Measurements from ENCODE around the gene SLC2A6.

Gene SLC2A6

GRCh38 chr9:133459476-133460404 is 19.2 kb downstream of the SLC2A6 start, which contains the start of gene CACFD1:
Gene CACFD1, plus strand, starts transcription at chr9:133459978. Its CDS starts 89 bp downstream, at chr9:133460067.
- peak within 1 kb of the TSS; percentile 81 for H3K27ac ChIP-seq

GRCh38 chr9:133458643-133459312 is 20.1 kb downstream of the SLC2A6 start:
- TF ChIP-seq CTCF (IDR thresholded peaks at IDR 0.05) (no peak), ZFX (IDR thresholded peaks at IDR 0.05; ENCODE audit: borderline replicate concordance) (no peak)
- peak overlapping the region; percentile 81 for H3K27ac ChIP-seq

More at GRCh38 chr9:133459476-133460404, 19.2 kb downstream of the SLC2A6 start, which contains the start of gene CACFD1:
- TF ChIP-seq ZFX (IDR thresholded peaks at IDR 0.05; ENCODE audit: borderline replicate concordance), result no peak
- TF ChIP-seq CTCF (IDR thresholded peaks at IDR 0.05), result no peak

GRCh38 chr9:133457748-133458147 is 21.2 kb downstream of the SLC2A6 start:
- H3K27ac ChIP-seq, result no peak overlapping the region
- TF ChIP-seq ZFX (IDR thresholded peaks at IDR 0.05; ENCODE audit: borderline replicate concordance), result no peak
- no peak for TF ChIP-seq CTCF (IDR thresholded peaks at IDR 0.05)

GRCh38 chr9:133457233-133457632 is 21.7 kb downstream of the SLC2A6 start:
- no peak overlapping the region for H3K27ac ChIP-seq
- TF ChIP-seq CTCF (IDR thresholded peaks at IDR 0.05) (no peak), ZFX (IDR thresholded peaks at IDR 0.05; ENCODE audit: borderline replicate concordance) (no peak)

- H3K27ac ChIP-seq, result no peak overlapping the region
- TF ChIP-seq ZFX (IDR thresholded peaks at IDR 0.05; ENCODE audit: borderline replicate concordance) (no peak), CTCF (IDR thresholded peaks at IDR 0.05) (no peak)
Measured at GRCh38 chr9:133456409-133456808, 22.5 kb downstream of the SLC2A6 start.

GRCh38 chr9:133455936-133456335 is 23.0 kb downstream of the SLC2A6 start:
- TF ChIP-seq CTCF (IDR thresholded peaks at IDR 0.05) (no peak), ZFX (IDR thresholded peaks at IDR 0.05; ENCODE audit: borderline replicate concordance) (no peak)
- H3K27ac ChIP-seq, result no peak overlapping the region
